Skeletal muscle cell (primary cell): ENCODE data around the gene DYNLT3.
A peak's percentile ranks its signal among the peaks of the same experiment; 100 is the strongest.

Experiments used
- DNase-seq: peaks from one replicate; pipeline ENCODE4 v3.0.0-alpha.2; 2010; ENCODE audit warnings: low read depth
- H3K4me3 ChIP-seq: 2 replicates; pipeline ENCODE4 v1.5.1; 2011; ENCODE audit warnings: low read depth, mild to moderate bottlenecking, control low read depth, low read length, moderate library complexity

The DYNLT3 gene

DNA sequence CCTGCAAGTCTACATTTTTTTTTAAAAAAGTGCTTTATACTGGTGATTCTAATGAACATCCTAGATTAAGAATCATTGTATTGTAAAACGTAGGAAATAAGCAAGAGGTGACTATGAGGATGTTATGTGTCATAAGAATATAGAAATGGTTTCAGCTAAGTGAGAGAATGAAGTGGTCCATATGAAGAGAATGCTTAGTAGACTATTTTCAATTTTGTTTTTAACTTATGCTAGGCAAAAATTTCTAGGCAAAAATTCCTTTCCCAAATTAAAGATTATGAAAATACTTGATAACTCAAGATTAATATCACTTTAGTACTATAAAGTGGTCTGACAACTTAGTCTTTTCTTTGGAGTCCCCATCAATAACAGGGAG, 825 bp downstream of the DYNLT3 start:
- DNase-seq, result no peak
- peak overlapping the region; percentile 64 for H3K4me3 ChIP-seq

DNA sequence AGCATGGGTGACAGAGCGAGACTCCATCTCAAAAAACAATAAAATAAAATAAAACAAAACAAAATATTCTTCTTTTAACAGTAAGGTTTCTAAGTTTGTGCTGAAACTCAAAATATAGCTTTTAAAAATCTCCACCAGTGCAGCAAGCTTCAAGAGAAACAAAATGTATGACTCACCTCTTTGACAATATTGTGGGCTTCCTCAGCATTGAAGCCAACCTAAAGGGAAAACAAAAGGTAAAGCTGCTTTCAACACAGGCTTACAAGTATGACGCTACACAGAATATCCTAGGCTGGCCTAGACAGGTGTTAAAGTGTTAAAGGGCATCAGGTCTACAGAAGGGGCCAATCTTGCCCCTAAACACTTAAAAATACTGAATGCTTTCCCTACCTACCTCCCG, 1.2 kb downstream of the DYNLT3 start:
- no peak for DNase-seq
- H3K4me3 ChIP-seq, result no peak overlapping the region

DNA sequence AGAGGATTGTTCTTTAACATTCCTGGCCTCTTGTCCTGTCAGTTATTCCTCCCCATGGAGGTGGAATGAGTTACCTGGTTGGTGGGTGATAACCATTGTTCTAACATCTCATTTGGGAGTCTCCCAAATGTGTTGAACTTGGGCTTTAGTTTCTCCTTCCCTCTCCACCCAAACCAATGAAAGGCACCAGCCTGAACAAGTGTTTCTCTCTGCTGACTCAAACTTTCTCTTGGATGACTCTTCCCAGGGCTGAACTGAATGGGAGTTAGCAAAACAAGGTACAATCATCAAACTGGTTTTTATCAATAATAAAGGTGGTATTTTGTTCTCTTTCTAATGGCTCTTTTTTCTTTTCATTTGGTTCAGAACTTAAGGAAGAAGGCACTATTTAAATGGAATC, 2.7 kb downstream of the DYNLT3 start:
- no peak for DNase-seq
- no peak overlapping the region for H3K4me3 ChIP-seq

DNA sequence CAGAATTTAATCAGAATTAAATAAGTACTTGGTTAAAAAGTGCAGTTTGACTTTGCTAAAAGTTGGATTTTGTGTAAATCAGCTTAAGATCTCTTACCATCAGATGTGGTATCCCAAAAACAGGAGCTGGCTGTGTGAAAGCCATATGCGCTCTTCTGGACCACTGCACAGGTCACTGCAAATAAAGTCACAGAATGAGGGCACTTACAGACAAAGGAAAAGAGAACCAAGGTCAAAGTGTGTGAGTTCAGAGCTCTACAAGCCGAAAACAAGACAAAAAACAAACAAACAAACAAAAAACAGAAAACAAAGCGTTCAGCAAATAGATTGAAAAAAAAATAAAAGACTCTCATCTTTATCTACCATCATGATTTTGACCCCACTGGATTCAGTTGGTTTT, 6.4 kb downstream of the DYNLT3 start:
- no peak for DNase-seq
- H3K4me3 ChIP-seq, result no peak overlapping the region

DNA sequence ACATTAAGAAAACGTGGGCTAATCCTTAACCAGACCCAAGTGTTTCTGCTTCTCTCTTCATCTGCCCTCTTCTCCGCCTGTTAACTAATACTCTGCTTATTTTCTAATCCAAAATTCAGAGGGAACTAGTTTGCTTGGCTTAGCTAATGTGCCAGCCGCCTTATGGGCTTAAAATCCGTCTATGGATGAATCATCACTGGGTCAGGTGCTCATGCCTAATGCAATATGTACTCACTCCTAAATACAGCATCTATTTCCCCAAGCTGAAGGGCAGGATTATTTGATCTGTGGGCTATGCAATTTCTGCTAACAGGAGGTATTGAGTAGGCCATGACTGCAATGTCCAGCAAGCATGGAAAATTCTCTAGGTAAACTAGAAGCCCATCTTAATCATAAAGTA, 12.4 kb downstream of the DYNLT3 start:
- no peak overlapping the region for H3K4me3 ChIP-seq
- DNase-seq, result no peak

DNA sequence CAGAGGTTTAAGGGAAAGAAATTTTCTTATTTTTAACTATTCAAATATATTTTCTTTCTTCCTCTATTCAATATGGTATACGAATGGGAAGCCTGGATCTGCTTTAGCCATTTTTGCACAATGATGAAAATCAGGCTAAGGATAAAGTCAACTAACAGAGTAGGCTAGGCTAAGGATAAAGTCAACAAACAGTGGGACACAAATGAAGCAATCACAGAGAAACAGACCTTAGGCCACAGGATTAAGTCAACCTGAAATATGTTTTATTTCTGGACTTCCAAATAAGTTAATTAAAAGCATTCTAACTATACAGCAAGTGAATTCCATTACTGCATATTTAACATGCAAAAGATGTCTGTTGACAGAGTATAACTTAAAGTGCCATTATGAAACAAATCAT, 17.0 kb downstream of the DYNLT3 start:
- no peak overlapping the region for H3K4me3 ChIP-seq
- no peak for DNase-seq

DNA sequence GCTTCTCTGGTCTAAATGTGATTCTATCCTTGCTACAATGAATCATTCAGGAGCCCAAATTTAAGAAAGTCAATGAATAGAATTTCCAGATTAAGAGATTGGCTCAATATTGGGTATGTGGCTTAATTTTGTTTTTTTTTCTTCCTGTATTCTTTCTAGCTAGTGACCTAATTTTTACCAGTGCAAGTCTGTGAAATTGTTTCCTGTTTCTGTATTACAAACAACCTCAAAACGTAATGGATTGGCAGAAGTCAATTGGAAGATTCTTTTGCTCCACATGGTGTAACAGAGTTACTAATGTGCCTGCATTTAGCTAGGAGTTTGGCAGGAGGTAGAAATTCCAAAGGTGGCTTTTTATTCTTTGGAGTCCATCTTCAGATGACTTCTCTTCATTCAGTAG, 17.6 kb downstream of the DYNLT3 start:
- no peak overlapping the region for H3K4me3 ChIP-seq
- no peak for DNase-seq

DNA sequence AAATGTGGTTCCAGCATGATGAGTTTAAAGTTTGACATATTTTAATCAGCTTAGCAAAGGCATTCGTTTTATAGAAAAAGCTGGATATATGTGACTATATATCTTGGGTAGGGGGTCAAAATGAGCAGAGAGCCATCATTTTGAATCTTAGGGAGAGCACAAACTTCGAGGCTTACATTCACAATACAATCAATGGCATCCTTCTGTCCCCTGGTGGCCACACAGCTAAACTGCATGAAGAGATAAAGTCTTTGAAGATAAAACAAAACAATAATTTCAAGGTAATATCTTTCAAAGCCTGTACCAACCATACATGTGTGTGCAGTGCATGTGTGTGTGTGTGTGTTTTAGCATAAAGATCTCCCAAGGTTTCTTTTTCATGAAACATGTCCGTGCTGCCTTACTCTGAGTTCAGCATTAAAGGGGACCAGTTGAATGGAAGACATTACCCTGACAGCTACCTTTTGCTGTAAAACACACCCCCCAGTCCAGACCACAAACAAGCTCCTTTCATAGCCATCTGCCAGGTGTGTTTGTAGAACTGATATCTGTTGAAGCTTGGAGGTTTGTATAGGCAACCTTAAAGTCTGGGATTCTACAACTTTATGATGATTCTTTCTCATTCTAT, 22.0 kb downstream of the DYNLT3 start:
- no peak for DNase-seq
- H3K4me3 ChIP-seq, result no peak overlapping the region

DNA sequence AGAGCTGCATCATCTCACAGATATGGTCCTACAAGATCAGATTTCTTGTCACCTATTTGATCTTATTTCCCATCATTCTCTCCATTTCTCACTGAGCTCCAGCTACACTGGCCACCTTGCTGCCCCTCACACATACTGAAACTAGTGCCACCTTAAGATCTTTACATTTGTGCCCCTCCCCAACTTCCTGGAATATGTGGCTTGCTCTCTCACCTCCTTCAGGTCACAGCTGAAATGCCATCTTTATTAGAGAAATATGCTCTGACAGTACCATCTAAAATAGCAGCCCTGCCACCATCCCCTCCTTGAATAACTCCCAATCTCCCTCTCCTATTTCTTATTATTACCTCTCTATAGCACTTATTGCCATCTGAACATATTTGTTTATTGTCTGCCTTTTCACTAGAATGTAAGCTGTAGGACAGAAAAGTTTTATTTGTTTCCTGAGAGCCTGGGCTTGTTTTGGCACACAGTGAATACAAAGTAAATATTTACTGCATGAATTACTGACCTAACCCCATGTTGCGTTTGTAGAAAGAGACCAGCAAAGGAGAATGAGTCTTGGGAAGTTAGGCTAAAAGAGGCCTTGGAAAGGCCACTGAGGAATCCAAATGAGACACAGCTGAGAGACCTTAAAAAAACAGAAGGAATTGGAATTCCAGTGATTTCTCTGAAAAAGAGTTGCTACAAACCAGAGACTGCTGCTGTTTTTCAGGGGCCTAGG, 22.7 kb downstream of the DYNLT3 start:
- no peak overlapping the region for H3K4me3 ChIP-seq
- no peak for DNase-seq

DNA sequence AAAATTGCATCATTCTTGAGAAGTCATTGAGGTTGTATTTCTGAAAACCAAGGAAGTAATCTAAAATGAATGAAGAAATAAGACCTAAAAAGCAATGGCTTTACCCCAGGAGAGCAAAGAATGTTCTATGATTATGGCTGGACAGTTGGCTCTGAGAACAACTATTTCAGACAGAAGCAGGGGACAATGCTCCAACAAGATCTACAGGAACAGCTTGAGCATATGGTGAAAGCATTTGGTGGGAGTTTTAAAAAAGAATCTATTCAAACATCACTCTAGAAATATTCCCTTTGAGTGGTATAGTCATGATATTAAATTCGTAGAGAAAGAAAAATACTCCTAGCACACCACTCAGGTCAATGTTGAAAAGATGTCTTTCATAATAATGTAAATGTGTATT, 26.7 kb downstream of the DYNLT3 start:
- H3K4me3 ChIP-seq, result no peak overlapping the region
- no peak for DNase-seq

DNA sequence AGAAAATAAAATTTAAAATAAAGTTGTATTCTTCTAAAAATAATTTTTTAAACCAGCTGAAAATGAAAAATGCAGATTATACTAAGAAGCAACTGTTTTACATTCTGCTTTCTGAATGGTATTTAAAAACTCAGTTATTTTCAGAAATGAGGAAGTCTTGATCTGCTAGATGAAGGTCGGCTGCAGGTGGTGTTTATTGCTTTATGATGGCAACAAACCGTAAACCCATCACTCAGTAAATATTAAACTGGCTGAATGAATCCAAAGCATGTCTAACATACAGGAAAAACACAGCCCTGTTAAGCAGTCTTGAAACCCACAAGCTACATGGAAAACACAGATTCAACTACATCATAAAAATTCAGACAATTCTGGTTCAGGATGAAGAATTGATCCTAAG, 29.3 kb downstream of the DYNLT3 start:
- no peak overlapping the region for H3K4me3 ChIP-seq
- no peak for DNase-seq

DNA sequence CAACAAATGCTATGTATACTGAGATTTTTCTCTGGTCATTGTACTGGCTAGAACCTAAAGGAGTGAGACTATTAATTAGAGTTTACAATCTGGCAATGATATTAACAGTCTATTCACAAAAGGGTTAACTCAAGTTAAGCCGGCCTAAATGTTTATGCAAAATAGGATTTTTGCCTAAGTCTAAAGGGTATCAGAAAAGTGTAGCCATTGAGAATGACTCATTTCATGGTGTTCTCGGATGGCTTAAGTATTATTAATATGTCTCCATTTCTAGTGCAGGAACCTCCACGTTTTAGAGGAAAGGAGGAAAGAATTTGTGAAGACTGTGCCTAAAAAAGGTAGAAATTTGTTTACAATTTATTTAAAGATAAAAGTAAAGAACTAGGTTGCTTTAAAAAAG, 29.8 kb downstream of the DYNLT3 start:
- H3K4me3 ChIP-seq, result no peak overlapping the region
- no peak for DNase-seq

DNA sequence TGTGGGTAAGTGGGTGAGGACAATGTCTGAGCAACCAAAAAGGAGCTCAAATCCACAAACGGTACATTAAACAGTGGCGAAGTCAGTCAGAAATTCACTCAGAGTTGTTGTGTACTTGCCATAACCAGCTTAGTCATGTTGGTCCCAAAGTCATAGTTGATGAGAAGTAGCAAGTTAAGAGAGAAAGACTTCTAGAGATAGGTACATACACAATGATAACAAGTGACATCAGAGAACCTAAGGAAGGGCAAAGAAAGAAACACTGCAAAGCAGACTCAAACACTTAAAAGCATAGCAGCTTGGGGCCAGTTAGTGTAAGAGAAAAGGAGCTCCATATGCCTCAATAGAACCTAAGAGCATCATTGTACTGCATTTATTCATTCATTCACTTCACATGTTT, 30.2 kb downstream of the DYNLT3 start:
- DNase-seq, result no peak
- no peak overlapping the region for H3K4me3 ChIP-seq

DNA sequence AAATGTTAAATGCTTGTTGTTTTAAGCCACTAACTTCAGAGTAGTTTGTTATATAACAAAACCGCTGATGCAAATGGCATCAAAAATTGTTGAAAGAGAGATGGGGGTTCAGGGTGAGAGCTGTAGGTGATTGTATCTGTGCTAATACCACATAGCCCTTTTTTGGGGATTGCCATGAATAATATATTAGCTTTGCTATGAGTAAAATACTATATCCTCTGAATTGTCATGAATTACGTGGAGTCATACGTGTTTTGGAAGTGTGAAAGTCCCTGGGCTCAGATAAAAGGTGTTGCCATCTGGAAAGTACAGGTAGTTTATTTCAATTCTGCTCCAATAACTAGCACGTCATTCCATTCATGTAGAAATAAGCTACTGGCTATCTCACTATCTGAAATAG, 30.6 kb downstream of the DYNLT3 start:
- no peak overlapping the region for H3K4me3 ChIP-seq
- DNase-seq, result no peak

DNA sequence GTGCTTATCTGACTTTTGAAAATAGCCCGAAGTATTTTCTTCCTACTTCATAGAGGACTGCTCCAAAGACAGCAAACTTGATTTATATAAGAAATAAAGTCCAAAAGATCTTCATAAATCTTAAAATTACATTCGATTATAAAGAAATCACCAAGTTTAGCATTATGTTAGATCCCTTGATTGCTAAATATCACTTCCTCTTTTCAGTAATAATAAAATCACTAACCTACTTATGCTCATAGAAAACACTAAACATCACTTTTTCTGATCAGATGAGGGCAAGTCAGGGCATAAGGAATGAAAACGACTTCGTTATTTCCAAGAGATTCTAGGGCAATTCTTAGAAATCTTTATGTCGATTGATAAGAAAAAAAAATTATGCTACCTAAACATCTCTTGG, 32.0 kb downstream of the DYNLT3 start:
- H3K4me3 ChIP-seq, result no peak overlapping the region
- DNase-seq, result no peak

DNA sequence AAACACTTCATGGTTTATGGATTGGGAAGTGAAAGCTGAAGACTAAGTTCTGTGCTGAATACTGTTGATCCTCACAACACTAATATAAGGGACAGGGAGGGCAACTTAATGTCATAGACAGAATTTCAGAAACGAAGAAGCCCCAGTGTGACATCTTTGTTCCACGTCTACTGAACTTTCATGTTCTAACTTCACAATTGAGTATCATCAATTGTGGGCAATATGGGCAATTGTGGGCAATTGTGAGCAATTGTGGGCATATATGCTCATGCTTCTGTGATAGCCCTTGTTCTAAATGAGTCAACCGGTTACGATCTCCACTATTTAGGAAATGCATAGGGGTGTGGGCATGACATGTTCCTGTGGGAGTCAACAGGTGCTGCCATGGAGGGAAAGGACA, 33.8 kb downstream of the DYNLT3 start:
- DNase-seq, result no peak

DNA sequence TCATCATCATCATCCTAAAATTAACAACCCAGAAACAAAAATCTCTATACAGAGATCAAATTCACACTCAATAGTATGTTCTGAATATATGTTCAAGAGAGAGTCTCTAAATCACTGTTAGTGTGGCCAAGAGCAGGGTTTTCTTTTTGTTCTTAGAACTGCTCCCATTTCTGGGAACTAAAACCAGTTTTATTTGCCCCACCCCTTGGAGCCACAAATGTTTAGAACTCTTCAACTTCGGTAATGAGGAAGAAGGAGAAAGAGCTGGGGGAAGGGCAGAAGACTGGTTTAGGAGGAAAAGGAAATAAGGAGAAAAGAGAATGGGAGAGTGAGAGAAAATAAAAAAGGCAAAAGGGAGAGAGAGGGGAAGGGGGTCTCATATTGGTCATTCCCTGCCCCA, 35.3 kb downstream of the DYNLT3 start:
- DNase-seq, result no peak
- H3K4me3 ChIP-seq, result no peak overlapping the region

More for the DNA sequence above, 33.8 kb downstream of the DYNLT3 start:
- no peak overlapping the region for H3K4me3 ChIP-seq

DNA sequence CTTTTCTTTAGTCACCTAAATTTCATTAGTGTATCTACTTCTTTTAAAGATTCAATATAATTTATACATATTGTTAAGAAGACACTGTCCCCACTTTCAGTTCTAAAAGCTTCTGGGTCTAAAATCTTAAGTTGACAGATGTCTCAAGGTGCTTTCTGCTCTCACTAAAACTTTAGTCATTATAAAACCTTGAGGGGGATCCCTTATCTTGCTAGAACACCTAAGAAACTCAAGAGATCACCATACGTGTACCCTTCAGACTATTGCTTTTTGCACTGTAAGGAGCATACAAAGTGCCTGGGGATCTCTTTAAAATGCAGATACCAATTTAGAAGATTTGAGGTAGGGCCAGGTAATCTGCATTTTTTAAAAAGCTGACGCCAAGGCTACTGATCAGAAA, 37.4 kb downstream of the DYNLT3 start:
- no peak for DNase-seq

DNA sequence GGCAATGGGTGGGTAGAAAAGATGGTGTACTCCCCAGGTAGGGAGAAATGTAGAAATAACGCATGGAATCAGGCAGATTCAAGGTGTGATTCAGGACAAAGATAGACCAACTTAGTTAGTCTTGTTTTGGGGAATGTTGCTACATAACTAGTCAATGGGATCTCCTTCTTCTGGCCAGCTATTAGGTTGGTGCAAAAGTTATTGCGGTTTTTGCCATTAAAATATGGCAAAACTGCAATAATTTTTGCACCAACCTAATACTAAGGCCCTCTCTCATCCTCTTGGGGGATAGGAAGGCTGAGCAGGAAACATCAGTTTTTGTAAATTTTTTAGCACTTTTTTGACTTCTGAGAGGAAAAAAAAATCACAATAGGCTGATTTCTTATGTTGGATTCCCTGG, 44.3 kb downstream of the DYNLT3 start:
- no peak overlapping the region for H3K4me3 ChIP-seq
- no peak for DNase-seq

More for the DNA sequence above, 37.4 kb downstream of the DYNLT3 start:
- no peak overlapping the region for H3K4me3 ChIP-seq

DNA sequence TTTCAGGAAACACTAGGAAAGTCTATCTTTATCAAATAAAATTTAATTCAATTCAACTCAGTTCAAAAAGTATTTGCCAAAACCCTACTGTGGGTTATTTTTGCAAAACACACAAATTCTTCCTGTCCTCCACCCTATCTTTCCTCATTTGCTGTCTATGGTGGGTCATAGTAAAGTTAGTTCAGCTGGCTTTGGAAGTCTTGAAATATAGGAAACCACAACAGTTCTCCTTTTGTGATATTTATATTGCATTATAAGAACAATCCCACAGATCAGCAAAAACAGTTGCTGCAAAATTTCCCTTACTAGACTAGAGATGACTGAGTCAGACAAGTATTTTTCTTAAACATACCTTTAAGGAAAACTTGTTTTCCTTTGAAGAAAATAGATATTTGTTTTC, 45.3 kb downstream of the DYNLT3 start:
- no peak overlapping the region for H3K4me3 ChIP-seq
- no peak for DNase-seq

DNA sequence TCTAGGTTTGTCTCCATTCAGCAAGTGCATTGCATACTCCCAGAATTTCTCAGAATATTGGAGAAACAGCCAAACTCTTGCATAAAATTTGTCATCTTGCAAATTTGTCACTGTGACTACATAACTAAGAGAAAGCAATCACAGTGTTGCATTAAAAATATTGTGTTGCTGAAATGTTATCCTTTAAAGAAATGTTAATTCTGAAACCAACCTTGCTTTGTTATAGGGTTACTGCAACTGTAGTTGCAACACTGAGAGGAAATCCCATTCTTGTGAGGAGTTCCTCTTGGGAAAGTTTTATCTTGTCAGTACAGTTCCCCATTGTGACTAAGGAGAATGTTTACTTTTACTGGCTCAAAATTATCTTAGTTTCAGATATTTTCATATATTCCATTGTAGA, 46.7 kb downstream of the DYNLT3 start:
- no peak for DNase-seq
- H3K4me3 ChIP-seq, result no peak overlapping the region

DNA sequence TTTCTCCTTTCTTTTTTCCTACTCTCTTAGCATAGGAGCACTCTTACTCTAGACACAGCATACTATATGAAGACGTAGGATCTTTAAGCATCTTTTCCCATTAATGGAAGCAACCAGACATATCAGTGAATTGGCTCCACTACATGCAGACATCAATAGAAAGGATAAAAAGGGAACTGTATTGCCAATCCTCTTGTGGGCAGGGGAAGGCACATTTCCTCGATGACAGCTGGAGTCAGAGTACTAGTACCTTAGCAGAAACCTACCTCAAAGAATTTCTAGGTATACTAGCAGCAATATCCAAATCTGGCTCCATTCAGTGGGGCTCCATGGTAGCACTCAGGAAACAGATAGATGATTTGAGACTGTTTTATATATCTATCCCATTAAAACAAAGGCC, 47.4 kb downstream of the DYNLT3 start:
- no peak overlapping the region for H3K4me3 ChIP-seq
- DNase-seq, result no peak
